ENCODE results near the gene MEF2D.

DNA sequence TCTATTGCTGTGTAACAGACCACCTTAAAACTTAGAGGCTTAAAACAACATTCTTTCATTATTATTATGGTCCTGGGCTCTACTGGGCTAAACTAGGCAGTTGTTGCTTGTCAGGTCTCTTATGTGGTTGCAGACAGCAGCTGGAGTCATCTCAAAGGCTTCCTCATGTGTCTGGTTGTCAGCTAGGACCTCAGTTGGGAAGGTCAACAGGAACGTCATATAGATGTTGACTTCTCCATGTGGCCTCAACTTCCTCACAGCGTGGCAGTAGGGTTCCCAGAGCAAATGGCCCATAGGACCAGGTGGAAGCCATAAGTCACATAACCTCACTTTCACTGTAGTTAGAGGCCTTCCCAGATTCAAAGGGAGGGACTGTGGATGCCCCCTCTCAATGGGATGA is 15.4 kb upstream of the MEF2D start:
- TF ChIP-seq BCL11B (tag by site-specific recombination; IDR thresholded peaks at IDR 0.05; ENCODE audit: low read depth) (no peak), YY2 (tag by site-specific recombination; IDR thresholded peaks at IDR 0.05) (no peak), ZNF19 (tag by site-specific recombination; IDR thresholded peaks at IDR 0.05; ENCODE audit: low read depth) (no peak), MZF1 (tag by site-specific recombination; IDR thresholded peaks at IDR 0.05; ENCODE audit: borderline replicate concordance) (no peak)
- TF ChIP-seq, protein P1, sequence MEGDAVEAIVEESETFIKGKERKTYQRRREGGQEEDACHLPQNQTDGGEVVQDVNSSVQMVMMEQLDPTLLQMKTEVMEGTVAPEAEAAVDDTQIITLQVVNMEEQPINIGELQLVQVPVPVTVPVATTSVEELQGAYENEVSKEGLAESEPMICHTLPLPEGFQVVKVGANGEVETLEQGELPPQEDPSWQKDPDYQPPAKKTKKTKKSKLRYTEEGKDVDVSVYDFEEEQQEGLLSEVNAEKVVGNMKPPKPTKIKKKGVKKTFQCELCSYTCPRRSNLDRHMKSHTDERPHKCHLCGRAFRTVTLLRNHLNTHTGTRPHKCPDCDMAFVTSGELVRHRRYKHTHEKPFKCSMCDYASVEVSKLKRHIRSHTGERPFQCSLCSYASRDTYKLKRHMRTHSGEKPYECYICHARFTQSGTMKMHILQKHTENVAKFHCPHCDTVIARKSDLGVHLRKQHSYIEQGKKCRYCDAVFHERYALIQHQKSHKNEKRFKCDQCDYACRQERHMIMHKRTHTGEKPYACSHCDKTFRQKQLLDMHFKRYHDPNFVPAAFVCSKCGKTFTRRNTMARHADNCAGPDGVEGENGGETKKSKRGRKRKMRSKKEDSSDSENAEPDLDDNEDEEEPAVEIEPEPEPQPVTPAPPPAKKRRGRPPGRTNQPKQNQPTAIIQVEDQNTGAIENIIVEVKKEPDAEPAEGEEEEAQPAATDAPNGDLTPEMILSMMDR (tag by site-specific recombination; IDR thresholded peaks at IDR 0.05) = no peak
